Central memory CD4-positive, alpha-beta T cell (primary cell): ENCODE measurements around the gene IL4R.

Experiments
- DNase-seq: peaks from one replicate; pipeline ENCODE4 v3.0.0; 2022

The IL4R gene

GRCh38 chr16:27330542-27330941 is 16.8 kb downstream of the IL4R start:
- no peak for DNase-seq

GRCh38 chr16:27332105-27332504 is 18.3 kb downstream of the IL4R start:
- no peak for DNase-seq

GRCh38 chr16:27333104-27333503 is 19.3 kb downstream of the IL4R start:
- no peak for DNase-seq

- no peak for DNase-seq
These were observed 19.8 kb downstream of the IL4R start for GRCh38 chr16:27333549-27333948.

- DNase-seq: no peak
These were observed 20.5 kb downstream of the IL4R start for GRCh38 chr16:27334192-27334764.

GRCh38 chr16:27334838-27335237 is 21.1 kb downstream of the IL4R start:
- no peak for DNase-seq

GRCh38 chr16:27335349-27336053 is 21.7 kb downstream of the IL4R start:
- no peak for DNase-seq

- no peak for DNase-seq
These were observed 23.2 kb downstream of the IL4R start for GRCh38 chr16:27337024-27337423.

- no peak for DNase-seq
These were observed 25.4 kb downstream of the IL4R start for GRCh38 chr16:27339180-27339579.

GRCh38 chr16:27340654-27341053 is 26.9 kb downstream of the IL4R start:
- no peak for DNase-seq

GRCh38 chr16:27341549-27341948 is 27.8 kb downstream of the IL4R start:
- no peak for DNase-seq

- DNase-seq: no peak
These were observed 28.2 kb downstream of the IL4R start for GRCh38 chr16:27341971-27342370.

- no peak for DNase-seq
These were observed 30.9 kb downstream of the IL4R start for GRCh38 chr16:27344721-27345120.

GRCh38 chr16:27345201-27345600 is 31.4 kb downstream of the IL4R start:
- DNase-seq: no peak

- DNase-seq: no peak
These were observed 33.0 kb downstream of the IL4R start for GRCh38 chr16:27346819-27347218.

- DNase-seq: no peak
These were observed 34.3 kb downstream of the IL4R start for GRCh38 chr16:27347930-27348685.

- DNase-seq: no peak
These were observed 35.5 kb downstream of the IL4R start for GRCh38 chr16:27349276-27349675.

GRCh38 chr16:27350006-27350405 is 36.2 kb downstream of the IL4R start:
- DNase-seq: no peak

GRCh38 chr16:27351989-27352388 is 38.2 kb downstream of the IL4R start:
- DNase-seq: no peak

GRCh38 chr16:27353853-27354252 is 40.1 kb downstream of the IL4R start:
- DNase-seq: no peak

GRCh38 chr16:27355610-27356009 is 41.8 kb downstream of the IL4R start:
- DNase-seq: no peak

GRCh38 chr16:27356794-27357193 is 43.0 kb downstream of the IL4R start:
- no peak for DNase-seq

GRCh38 chr16:27359051-27359450 is 45.3 kb downstream of the IL4R start:
- DNase-seq: no peak

GRCh38 chr16:27359615-27360014 is 45.8 kb downstream of the IL4R start:
- no peak for DNase-seq
